HG02610 (cell line): ENCODE data around the gene GEMIN4.
"Not testable (repeated sequence)": the region's sequence is repeated elsewhere in the genome, so short reads cannot be mapped to it uniquely, and the experiment has no call there.

ENCODE experiments used
- ATAC-seq: cut with Tn5 transposase; IDR thresholded peaks from one replicate; pipeline ENCODE4 v1.9.1; 2021; ENCODE audit warnings: mild to moderate bottlenecking, moderate library complexity; ENCODE audit not compliant: unreplicated experiment

GEMIN4 gene

GRCh38 chr17:704111-704864 is 47.8 kb downstream of the GEMIN4 start:
- ATAC-seq: no peak

GRCh38 chr17:703081-703875 is 48.8 kb downstream of the GEMIN4 start:
- ATAC-seq: no peak

- no peak for ATAC-seq
These were observed 51.5 kb downstream of the GEMIN4 start for GRCh38 chr17:700504-701094.

- ATAC-seq: no peak
These were observed 52.7 kb downstream of the GEMIN4 start for GRCh38 chr17:699345-699744.

- ATAC-seq: not testable (repeated sequence)
These were observed 54.0 kb downstream of the GEMIN4 start for GRCh38 chr17:698096-698495.

- no peak for ATAC-seq
These were observed 54.4 kb downstream of the GEMIN4 start for GRCh38 chr17:697682-698081.

GRCh38 chr17:696369-696768 is 55.7 kb downstream of the GEMIN4 start:
- no peak for ATAC-seq
